ENCODE results near the gene PSME1.

Gene PSME1

GRCh38 chr14:24146978-24147760, 11.2 kb downstream of the PSME1 start, which contains the start of gene RNF31:
Gene RNF31 (plus strand): TSS chr14:24147498. CDS start chr14:24147699, 201 bp downstream.
- DNase-seq (ENCODE audit: low read depth), result peak; percentile 94

- no peak for DNase-seq (ENCODE audit: low read depth)
Measured at GRCh38 chr14:24147761-24148428, 11.9 kb downstream of the PSME1 start.

DNA sequence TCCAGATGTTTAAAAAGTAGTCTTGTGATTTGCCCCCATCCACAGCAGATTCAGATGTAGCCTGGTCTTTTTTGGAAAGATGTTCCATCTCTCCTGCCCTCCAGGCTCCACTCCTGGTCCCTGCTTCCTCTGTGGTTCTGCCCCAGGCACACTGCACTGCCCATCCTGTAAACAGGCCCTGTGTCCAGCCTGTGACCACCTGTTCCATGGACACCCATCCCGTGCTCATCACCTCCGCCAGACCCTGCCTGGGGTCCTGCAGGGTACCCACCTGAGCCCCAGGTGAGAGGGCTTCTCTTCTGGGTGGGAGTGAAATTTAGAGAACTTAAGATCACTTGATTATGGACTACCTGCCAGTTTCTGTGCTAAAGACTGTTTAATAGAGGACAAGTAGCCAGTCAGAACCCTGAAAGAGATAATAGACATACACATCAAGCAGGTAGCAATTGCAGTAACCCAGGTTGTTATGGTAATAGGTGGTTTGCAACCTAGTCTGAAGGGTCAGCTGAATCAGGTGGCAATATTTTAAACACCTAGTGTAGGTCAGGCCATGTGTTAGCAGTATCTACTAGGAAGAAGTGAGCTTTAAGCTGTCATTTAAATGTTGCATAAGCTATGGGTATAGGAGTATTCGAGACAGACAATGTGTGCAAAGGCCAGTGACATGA, 13.4 kb downstream of the PSME1 start:
- no peak for DNase-seq (ENCODE audit: low read depth)

DNA sequence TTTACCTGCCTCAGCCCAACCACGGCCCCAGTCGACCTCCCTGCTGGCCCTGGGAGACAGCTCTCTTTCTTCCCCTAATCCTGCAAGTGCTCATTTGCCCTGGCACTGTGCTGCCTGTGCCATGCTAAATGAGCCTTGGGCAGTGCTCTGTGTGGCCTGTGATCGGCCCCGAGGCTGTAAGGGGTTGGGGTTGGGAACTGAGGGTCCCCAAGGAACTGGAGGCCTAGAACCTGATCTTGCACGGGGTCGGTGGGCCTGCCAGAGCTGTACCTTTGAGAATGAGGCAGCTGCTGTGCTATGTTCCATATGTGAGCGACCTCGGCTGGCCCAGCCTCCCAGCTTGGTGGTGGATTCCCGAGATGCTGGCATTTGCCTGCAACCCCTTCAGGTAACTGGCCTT, 14.1 kb downstream of the PSME1 start:
- DNase-seq (ENCODE audit: low read depth), result no peak

DNA sequence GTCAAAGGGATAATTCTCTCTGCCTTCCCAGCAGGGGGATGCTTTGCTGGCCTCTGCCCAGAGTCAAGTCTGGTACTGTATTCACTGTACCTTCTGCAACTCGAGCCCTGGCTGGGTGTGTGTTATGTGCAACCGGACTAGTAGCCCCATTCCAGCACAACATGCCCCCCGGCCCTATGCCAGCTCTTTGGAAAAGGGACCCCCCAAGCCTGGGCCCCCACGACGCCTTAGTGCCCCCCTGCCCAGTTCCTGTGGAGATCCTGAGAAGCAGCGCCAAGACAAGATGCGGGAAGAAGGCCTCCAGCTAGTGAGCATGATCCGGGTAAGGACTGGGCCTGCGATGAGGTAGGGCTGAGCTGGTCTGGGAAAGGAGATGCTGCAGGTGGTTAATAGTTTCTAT, 14.6 kb downstream of the PSME1 start:
- no peak for DNase-seq (ENCODE audit: low read depth)

DNA sequence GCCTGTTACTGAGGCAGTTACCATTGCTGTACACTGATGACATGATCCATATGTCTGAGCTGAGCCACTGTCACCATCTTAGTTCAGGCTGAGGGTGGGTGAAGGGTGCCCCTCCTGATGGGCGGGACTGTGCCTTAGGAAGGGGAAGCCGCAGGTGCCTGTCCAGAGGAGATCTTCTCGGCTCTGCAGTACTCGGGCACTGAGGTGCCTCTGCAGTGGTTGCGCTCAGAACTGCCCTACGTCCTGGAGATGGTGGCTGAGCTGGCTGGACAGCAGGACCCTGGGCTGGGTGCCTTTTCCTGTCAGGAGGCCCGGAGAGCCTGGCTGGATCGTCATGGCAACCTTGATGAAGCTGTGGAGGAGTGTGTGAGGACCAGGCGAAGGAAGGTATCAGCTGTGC, 15.0 kb downstream of the PSME1 start:
- no peak for DNase-seq (ENCODE audit: low read depth)

- DNase-seq (ENCODE audit: low read depth), result no peak
Measured at GRCh38 chr14:24151404-24152080, 15.5 kb downstream of the PSME1 start.

GRCh38 chr14:24155100-24155499, 19.1 kb downstream of the PSME1 start:
- no peak for DNase-seq (ENCODE audit: low read depth)

DNA sequence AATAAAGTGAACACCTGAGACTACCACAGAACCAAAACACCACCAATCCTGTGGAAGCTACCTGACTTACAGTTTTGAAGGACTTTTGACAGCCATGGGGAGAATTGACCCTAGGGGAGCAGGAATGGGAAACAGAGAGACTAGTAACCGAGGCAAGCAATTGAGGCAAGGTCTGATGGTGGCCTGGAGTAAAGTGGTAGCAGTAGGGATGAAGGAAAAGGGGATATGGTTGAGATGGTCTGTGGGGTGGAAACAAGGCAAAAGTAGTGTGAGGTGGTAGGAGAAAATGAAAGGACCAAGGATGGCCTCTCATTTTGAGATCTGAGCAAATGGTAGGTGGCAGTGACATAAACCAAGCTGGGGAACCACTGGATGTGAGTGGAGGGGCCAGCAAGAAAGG, 20.8 kb downstream of the PSME1 start:
- no peak for DNase-seq (ENCODE audit: low read depth)

DNA sequence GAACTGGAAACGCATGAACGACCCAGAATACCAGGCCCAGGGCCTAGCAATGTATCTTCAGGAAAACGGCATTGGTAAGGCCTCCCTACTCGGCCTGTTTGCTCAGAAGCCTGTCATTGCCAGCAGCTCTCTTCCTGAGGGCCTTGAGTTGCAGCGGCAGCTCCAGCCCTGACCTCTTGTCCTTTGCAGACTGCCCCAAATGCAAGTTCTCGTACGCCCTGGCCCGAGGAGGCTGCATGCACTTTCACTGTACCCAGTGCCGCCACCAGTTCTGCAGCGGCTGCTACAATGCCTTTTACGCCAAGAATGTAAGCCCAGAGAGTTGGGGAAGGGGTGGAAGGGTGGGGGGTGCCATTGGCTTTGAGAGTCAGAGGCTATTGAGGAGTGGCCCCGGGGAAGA, 21.3 kb downstream of the PSME1 start:
- DNase-seq (ENCODE audit: low read depth), result no peak

DNA sequence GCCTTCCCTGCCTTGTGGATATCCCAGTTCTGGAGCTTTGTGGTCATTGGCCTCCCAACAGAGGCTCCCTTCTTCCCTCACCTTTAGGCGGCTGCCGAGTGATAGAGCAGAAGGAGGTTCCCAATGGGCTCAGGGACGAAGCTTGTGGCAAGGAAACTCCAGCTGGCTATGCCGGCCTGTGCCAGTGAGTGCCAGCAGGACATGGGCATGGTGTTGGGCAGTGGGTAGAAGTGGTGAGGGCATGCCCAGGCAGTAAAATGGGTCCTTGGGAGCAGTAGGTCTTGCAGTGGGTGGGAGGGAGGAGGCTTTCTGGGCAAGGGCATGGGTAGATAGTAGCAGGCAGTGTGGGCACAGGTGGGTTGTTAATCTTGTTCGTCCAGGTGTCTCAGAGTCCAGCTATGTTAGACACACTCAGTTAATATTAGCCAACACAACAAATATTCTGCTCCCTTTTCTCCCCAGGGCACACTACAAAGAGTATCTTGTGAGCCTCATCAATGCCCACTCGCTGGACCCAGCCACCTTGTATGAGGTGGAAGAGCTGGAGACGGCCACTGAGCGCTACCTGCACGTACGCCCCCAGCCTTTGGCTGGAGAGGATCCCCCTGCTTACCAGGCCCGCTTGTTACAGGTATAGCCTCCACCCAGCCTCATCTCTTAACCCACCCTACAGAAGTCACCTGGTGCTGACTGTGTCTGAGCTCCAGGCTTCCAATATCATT, 23.9 kb downstream of the PSME1 start:
- no peak for DNase-seq (ENCODE audit: low read depth)

GRCh38 chr14:24160499-24160849, 24.5 kb downstream of the PSME1 start:
- DNase-seq (ENCODE audit: low read depth), result no peak

DNA sequence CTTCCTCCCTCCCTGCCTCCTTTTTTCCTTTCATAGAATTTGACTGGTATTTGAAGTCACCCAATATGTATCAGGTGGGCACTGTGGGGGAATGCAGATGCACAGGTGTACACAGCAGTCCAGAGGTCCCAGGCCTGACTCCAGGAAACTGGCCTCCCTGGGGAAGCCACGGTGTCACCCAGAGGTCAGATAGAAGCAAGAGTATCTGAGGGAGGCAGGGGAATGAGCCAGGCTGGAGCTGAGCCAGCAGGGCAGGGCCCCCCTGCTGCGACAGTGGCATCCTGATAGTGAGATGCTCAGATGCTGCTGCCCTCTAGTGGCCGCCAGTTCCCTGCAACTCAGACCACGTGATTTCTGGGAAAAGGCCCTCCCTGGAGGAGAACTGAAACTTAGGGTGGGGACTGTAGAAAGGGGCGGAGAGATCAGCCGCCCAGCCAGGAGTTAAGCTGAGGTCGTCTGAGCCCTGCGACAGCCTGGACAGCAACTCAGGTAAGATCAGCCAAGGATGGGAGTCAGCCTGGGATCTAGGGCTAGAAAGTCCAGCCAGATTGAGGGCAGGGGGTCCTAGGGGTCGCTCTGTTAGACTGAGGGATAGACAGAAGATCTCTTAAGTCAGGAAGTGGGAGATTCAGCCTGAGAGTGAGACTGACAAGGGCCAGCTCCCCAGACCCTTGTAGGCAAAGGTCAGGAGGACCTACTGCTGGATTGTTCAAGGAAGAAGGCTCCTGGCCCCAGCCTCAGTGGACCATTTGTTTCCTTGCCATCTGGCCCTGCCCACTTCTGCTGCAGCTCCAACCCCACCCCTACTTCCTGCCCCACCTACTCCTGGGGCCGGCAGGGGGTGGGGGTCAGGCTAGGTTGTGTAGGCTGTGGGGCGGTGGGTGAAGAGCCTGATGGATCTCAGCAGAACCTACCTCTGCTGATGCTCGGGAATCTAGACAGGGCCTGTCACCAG, 25.1 kb downstream of the PSME1 start, which contains the start of gene IRF9:
TSS of gene IRF9 (plus strand) at position 416 of the 955 bp plus-strand sequence. CDS start 880 bp downstream, outside the sequence.
- DNase-seq (ENCODE audit: low read depth), result peak; percentile 97

GRCh38 chr14:24162093-24162492, 26.1 kb downstream of the PSME1 start:
- DNase-seq (ENCODE audit: low read depth), result no peak

- no peak for DNase-seq (ENCODE audit: low read depth)
Measured at GRCh38 chr14:24164518-24164991, 28.6 kb downstream of the PSME1 start.

DNA sequence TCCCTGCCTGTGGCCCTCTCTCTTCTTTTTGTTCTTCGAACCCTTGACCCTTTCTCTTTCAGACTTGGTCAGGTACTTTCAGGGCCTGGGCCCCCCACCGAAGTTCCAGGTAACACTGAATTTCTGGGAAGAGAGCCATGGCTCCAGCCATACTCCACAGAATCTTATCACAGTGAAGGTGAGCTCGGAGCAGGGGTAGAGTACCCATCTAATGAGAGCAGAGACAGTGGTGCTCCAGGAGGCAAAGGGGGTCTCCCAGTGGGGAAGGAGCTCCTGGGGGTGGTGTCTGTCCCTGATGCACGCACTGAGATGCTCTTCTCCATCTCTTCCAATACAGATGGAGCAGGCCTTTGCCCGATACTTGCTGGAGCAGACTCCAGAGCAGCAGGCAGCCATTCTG, 29.8 kb downstream of the PSME1 start:
- DNase-seq (ENCODE audit: low read depth), result no peak

DNA sequence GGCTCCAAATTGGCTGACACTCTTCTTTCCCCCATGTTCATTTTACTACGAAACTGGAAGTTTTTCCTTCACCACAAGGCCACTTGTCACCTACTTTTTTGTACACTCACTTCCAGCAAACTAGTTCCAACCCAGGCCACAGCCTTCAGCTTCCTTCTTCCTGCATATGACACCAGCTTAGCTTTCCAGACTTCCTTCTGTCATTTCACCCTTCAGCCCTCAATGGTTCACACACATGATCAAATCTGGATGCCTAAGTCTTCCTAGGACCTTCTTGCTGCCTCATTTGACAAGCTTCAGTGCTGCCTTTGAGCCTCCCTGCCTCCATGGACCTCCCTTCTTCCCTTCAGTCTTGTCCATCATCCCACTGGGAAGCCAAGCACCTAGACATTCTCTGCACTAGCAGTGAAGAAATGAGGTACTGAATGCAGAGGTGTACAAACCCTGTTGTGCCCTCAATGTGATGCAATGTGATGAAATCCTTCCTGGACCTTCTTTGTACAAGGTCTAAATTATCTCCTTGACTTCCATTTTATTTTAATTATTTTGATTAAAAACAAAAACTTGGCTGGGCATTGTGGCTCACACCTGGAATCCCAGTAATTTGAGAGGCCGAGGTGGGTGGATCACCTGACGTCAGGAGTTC, 31.6 kb downstream of the PSME1 start:
- no peak for DNase-seq (ENCODE audit: low read depth)

GRCh38 chr14:24171422-24172260, 35.6 kb downstream of the PSME1 start, which contains the start of gene REC8:
Gene REC8 (plus strand): TSS chr14:24172080. CDS start chr14:24172553, 473 bp downstream.
- peak; percentile 53 for DNase-seq (ENCODE audit: low read depth)

All from stimulated activated CD8-positive, alpha-beta memory T cell treated with anti-CD3 and anti-CD28 coated beads, Interleukin-15, amount 100 ng/mL, for 1 hour (primary cell).